GM21381 (cell line): ENCODE results near the gene RRAGC.

Experiments
- ATAC-seq: cut with Tn5 transposase; IDR thresholded peaks from one replicate; pipeline ENCODE4 v1.9.1; 2021; ENCODE audit warnings: mild to moderate bottlenecking, moderate library complexity; ENCODE audit not compliant: unreplicated experiment

The RRAGC gene

GRCh38 chr1:38859561-38860453, at the start of gene RRAGC:
Gene RRAGC (minus strand): TSS chr1:38859772. CDS start chr1:38859646, 126 bp downstream.
- ATAC-seq, result peak; percentile 89

GRCh38 chr1:38908821-38909220, 49.2 kb upstream of the RRAGC start:
- no peak for ATAC-seq

- no peak for ATAC-seq
Observed at GRCh38 chr1:38905985-38906384, 46.4 kb upstream of the RRAGC start.

- no peak for ATAC-seq
Observed at GRCh38 chr1:38899560-38899959, 40.0 kb upstream of the RRAGC start.

GRCh38 chr1:38898653-38899230, 39.2 kb upstream of the RRAGC start:
- no peak for ATAC-seq

GRCh38 chr1:38896169-38896568, 36.6 kb upstream of the RRAGC start:
- ATAC-seq, result no peak

- no peak for ATAC-seq
Observed at GRCh38 chr1:38892976-38893375, 33.4 kb upstream of the RRAGC start.

GRCh38 chr1:38891753-38892152, 32.2 kb upstream of the RRAGC start:
- no peak for ATAC-seq

GRCh38 chr1:38889589-38889988, 30.0 kb upstream of the RRAGC start:
- no peak for ATAC-seq

- no peak for ATAC-seq
Observed at GRCh38 chr1:38888423-38889333, 29.1 kb upstream of the RRAGC start.

- ATAC-seq, result no peak
Observed at GRCh38 chr1:38885092-38885491, 25.5 kb upstream of the RRAGC start.

GRCh38 chr1:38881487-38881886, 21.9 kb upstream of the RRAGC start, which contains the start of gene GJA9:
Gene GJA9 (minus strand): TSS chr1:38881587. CDS start chr1:38876098, 5,489 bp downstream.
- no peak for ATAC-seq

- ATAC-seq, result no peak
Observed at GRCh38 chr1:38875811-38876210, 16.2 kb upstream of the RRAGC start.

- ATAC-seq, result peak; percentile 94
Observed at GRCh38 chr1:38873027-38873969, 13.7 kb upstream of the RRAGC start, which contains the start of gene MYCBP. Gene MYCBP (minus strand): TSS chr1:38873348. CDS start chr1:38873305, 43 bp downstream.

- ATAC-seq, result peak; percentile 22
Observed at GRCh38 chr1:38872401-38873026, 12.9 kb upstream of the RRAGC start.

- ATAC-seq, result no peak
Observed at GRCh38 chr1:38870996-38871395, 11.4 kb upstream of the RRAGC start.

- ATAC-seq, result no peak
Observed at GRCh38 chr1:38867208-38867607, 7.6 kb upstream of the RRAGC start.

- ATAC-seq, result no peak
Observed at GRCh38 chr1:38865112-38865715, 5.6 kb upstream of the RRAGC start.

- no peak for ATAC-seq
Observed at GRCh38 chr1:38860454-38860795, 853 bp upstream of the RRAGC start.
